HepG2 (cell line): ENCODE measurements around the gene CRK. TPM values are rescaled to one million over a fixed set of nuclear protein-coding genes. Genes with fewer than 3 reads are reported as not detected.

Experiments
- BRCA1 ChIP-seq: sonication (generic); formaldehyde crosslinking; IDR thresholded peaks from 2 replicates; pipeline ENCODE4 v1.4.0; 2020; ENCODE audit warnings: missing genetic modification reagents
- GTF3A ChIP-seq: sonication (generic); formaldehyde crosslinking; conservative IDR thresholded peaks from 2 replicates; pipeline ENCODE4 v1.4.0; 2020; ENCODE audit warnings: mild to moderate bottlenecking, missing genetic modification reagents
- HIVEP1 ChIP-seq: sonication (generic); formaldehyde crosslinking; IDR thresholded peaks from 2 replicates; pipeline ENCODE4 v1.4.0; 2020; ENCODE audit warnings: mild to moderate bottlenecking, missing genetic modification reagents
- MAF1 ChIP-seq: sonication (generic); formaldehyde crosslinking; IDR thresholded peaks from 2 replicates; pipeline ENCODE4 v1.5.0; 2020; ENCODE audit warnings: missing genetic modification reagents, borderline replicate concordance
- MIER3 ChIP-seq: IDR thresholded peaks from 2 replicates; pipeline ENCODE4 v1.6.1; 2016; ENCODE audit warnings: missing compliant biosample characterization, borderline replicate concordance
- MLLT10 ChIP-seq: sonication (generic); formaldehyde crosslinking; IDR thresholded peaks from 2 replicates; pipeline ENCODE4 v1.4.0; 2020; ENCODE audit warnings: missing genetic modification reagents
- NR2F6 ChIP-seq, 2 experiments: IDR thresholded peaks; 2 replicates each; pipeline ENCODE4 v1.6.1; 2016; ENCODE audit warnings: antibody characterized with exemption in 1 of 2, mild to moderate bottlenecking in 1 of 2
- PCBP1 ChIP-seq: fragments of 200-400 bp; formaldehyde crosslinking; IDR thresholded peaks from 2 replicates; pipeline ENCODE4 v1.6.1; 2017; ENCODE audit warnings: mild to moderate bottlenecking, low read depth, low read length, borderline replicate concordance
- RARA ChIP-seq: IDR thresholded peaks from 2 replicates; pipeline ENCODE4 v1.6.1; 2016; ENCODE audit warnings: missing genetic modification reagents, missing compliant biosample characterization
- RFX1 ChIP-seq: fragments of 450-650 bp; IDR thresholded peaks from 2 replicates; pipeline ENCODE4 v1.6.1; 2017
- SAP130 ChIP-seq: IDR thresholded peaks from 2 replicates; pipeline ENCODE4 v1.6.1; 2016; ENCODE audit warnings: low read depth
- SNAPC2 ChIP-seq: sonication (generic); formaldehyde crosslinking; IDR thresholded peaks from 2 replicates; pipeline ENCODE4 v1.8.1; 2022; ENCODE audit warnings: mild to moderate bottlenecking, missing genetic modification reagents
- TMF1 ChIP-seq: sonication (generic); formaldehyde crosslinking; IDR thresholded peaks from 2 replicates; pipeline ENCODE4 v1.8.1; 2022; ENCODE audit warnings: low read depth, missing genetic modification reagents
- ZNF136 ChIP-seq: sonication (generic); formaldehyde crosslinking; IDR thresholded peaks from 2 replicates; pipeline ENCODE4 v1.8.1; 2022; ENCODE audit warnings: low read depth, mild to moderate bottlenecking, moderate library complexity, missing genetic modification reagents
- ZNF260 ChIP-seq: sonication (generic); formaldehyde crosslinking; IDR thresholded peaks from 2 replicates; pipeline ENCODE4 v1.4.0; 2020; ENCODE audit warnings: missing genetic modification reagents, low read depth, mild to moderate bottlenecking, borderline replicate concordance
- polyA plus RNA-seq, 8 experiments: library from polyadenylated mRNA; depleted of rRNA in 3 of 8; stranded (reverse) in 7 of 8; unstranded in 1 of 8; fragments of >200 nt; fragmentation: Illumina TruSeq in 4 of 8; extraction: Trizol in 4 of 8; gene quantifications; 2 replicates each; pipeline versions ENCODE4 v1.2.1 to v1.2.3, GENCODE V29; 2011 to 2016; ENCODE audit warnings: low read depth in 4 of 8, missing spikeins in 1 of 8, mixed read lengths in 1 of 8; ENCODE audit not compliant: insufficient read depth in 1 of 8
- total RNA-seq, 5 experiments: library from RNA; depleted of rRNA; stranded (reverse); fragments of >200 nt; fragmentation: Illumina TruSeq; extraction: Trizol; gene quantifications; 2 replicates each; pipeline ENCODE4 v1.2.3, GENCODE V29; 2016; ENCODE audit warnings: low read depth in 1 of 5
- TF ChIP-seq, protein P1 (sequence below): sonication (generic); formaldehyde crosslinking; IDR thresholded peaks from 2 replicates; pipeline ENCODE4 v1.9.0; 2022; ENCODE audit warnings: low read depth, missing genetic modification reagents
- TF ChIP-seq, protein P2 (sequence below): IDR thresholded peaks from 2 replicates; pipeline ENCODE4 v1.6.1; 2016
- TF ChIP-seq, protein P3 (sequence below): sonication (generic); formaldehyde crosslinking; IDR thresholded peaks from 2 replicates; pipeline ENCODE4 v1.4.0; 2020; ENCODE audit warnings: missing genetic modification reagents

Gene CRK
- total and polyA plus RNA-seq, 2 of the 13 experiments (the other 11 are each of a cell fraction or from before 2014, with no cell fraction given) = 47.4 to 54.2 TPM

DNA sequence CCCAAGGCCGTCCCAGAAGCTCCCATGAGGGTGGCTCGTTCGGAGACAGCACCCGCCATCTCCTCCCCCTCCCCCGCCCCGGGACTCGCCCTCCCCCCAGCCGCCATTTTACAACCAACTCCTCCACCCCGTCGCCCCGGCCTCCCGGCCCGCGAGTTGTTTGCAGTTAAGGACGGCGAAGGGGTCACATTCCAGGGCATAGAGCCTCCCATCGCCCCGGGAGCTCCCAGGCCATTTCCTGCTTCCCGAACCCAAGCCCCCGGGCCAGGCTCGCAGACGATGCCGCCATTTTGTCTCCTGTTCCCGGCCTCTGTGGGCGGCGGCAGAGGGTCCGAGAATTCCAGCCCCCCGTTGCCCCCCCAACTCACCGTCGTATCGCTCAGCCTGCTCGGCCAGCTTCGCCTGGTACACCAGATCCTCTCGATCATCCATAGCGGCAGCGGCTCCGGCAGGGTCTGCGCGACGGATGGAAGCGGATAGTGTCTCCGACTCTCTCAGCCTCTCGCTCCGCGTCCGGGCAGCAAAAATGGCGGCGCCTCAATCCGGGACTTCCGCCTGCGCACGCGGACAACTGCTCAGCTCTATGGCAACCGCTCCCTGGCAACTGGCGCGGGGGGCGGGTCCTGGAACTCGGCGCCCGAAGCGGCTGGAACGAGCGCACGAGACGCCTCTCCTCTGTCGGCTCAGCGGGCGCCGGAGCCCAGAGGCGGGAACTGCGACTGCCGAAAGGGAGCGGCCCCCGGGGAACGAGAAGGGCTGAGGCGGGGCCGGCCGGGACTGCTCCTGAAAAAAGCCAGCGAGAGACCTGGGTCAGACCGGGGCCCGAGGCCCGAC, 56.1 kb downstream of the CRK start, which contains the start of gene YWHAE (continued):
- TF ChIP-seq, protein P1, sequence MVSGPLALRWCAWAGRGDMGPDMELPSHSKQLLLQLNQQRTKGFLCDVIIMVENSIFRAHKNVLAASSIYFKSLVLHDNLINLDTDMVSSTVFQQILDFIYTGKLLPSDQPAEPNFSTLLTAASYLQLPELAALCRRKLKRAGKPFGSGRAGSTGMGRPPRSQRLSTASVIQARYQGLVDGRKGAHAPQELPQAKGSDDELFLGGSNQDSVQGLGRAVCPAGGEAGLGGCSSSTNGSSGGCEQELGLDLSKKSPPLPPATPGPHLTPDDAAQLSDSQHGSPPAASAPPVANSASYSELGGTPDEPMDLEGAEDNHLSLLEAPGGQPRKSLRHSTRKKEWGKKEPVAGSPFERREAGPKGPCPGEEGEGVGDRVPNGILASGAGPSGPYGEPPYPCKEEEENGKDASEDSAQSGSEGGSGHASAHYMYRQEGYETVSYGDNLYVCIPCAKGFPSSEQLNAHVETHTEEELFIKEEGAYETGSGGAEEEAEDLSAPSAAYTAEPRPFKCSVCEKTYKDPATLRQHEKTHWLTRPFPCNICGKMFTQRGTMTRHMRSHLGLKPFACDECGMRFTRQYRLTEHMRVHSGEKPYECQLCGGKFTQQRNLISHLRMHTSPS (CRISPR knock-in tag) = no peak; the same call in 1 of the 2 replicates
- TF ChIP-seq MLLT10 (CRISPR knock-in tag) (no peak), NR2F6 (IDR thresholded peaks at IDR 0.05) (no peak), NR2F6 (CRISPR knock-in tag; IDR thresholded peaks at IDR 0.05) (no peak), PCBP1 (peak; percentile 17; the same call in 1 of the 2 replicates), SNAPC2 (CRISPR knock-in tag) (no peak), TMF1 (0 out of 2 replicates have a peak, but pooled peaks have one; percentile 54), ZNF136 (peak; percentile 59; the same call in 1 of the 2 replicates), RARA (CRISPR knock-in tag) (0 out of 2 replicates have a peak, but pooled peaks have one; percentile 34), MAF1 (CRISPR knock-in tag) (no peak), HIVEP1 (CRISPR knock-in tag) (peak; percentile 76), MIER3 (CRISPR knock-in tag) (no peak), BRCA1 (CRISPR knock-in tag) (no peak), RFX1 (peak; percentile 96), SAP130 (peak; percentile 99), GTF3A (no peak), ZNF260 (CRISPR knock-in tag) (no peak)
- TF ChIP-seq, protein P2, sequence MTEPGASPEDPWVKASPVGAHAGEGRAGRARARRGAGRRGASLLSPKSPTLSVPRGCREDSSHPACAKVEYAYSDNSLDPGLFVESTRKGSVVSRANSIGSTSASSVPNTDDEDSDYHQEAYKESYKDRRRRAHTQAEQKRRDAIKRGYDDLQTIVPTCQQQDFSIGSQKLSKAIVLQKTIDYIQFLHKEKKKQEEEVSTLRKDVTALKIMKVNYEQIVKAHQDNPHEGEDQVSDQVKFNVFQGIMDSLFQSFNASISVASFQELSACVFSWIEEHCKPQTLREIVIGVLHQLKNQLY (CRISPR knock-in tag) = no peak
- TF ChIP-seq, protein P3, sequence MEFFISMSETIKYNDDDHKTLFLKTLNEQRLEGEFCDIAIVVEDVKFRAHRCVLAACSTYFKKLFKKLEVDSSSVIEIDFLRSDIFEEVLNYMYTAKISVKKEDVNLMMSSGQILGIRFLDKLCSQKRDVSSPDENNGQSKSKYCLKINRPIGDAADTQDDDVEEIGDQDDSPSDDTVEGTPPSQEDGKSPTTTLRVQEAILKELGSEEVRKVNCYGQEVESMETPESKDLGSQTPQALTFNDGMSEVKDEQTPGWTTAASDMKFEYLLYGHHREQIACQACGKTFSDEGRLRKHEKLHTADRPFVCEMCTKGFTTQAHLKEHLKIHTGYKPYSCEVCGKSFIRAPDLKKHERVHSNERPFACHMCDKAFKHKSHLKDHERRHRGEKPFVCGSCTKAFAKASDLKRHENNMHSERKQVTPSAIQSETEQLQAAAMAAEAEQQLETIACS (CRISPR knock-in tag) = no peak
